Suprapubic skin (tissue), 3 donors: ENCODE measurements around the gene TNFRSF1A.

Experiments used
- CTCF ChIP-seq, 2 donors: fragments of 200-600 bp in 1 of 2; fragments of 450-650 bp in 1 of 2; sonication (generic) in 1 of 2; IDR thresholded peaks; one replicate each; pipeline ENCODE4 v1.5.1; 2016 to 2019; ENCODE audit warnings: antibody characterized with exemption in 2 of 2, mild to moderate bottlenecking in 1 of 2, moderate library complexity in 1 of 2
- EP300 ChIP-seq: sonication (generic); formaldehyde crosslinking; IDR thresholded peaks from one replicate; pipeline ENCODE4 v1.6.1; 2017; ENCODE audit warnings: antibody characterized with exemption

GRCh38 chr12:6358881-6359280 lies 17.0 kb upstream of the TNFRSF1A start:
- TF ChIP-seq CTCF (IDR thresholded peaks at IDR 0.05), result no peak
- no peak for TF ChIP-seq EP300
